Measurements from ENCODE around the gene SLC27A5. TPM values are rescaled to one million over a fixed set of nuclear protein-coding genes. Genes with fewer than 3 reads are reported as not detected.
"Not testable (repeated sequence)": the region's sequence is repeated elsewhere in the genome, so short reads cannot be mapped to it uniquely, and the experiment has no call there.

SLC27A5 gene
- total RNA-seq, 1 donor from 2014 or later: 2.9 TPM

GRCh38 chr19:58522709-58523108 is 10.9 kb upstream of the SLC27A5 start:
- no peak for DNase-seq (ENCODE audit: low read depth)

GRCh38 chr19:58521651-58522050 is 9.9 kb upstream of the SLC27A5 start:
- no peak for DNase-seq (ENCODE audit: low read depth)

GRCh38 chr19:58520257-58520599 is 8.4 kb upstream of the SLC27A5 start:
- DNase-seq (ENCODE audit: low read depth): no peak

GRCh38 chr19:58519355-58520256 is 7.8 kb upstream of the SLC27A5 start, which contains the start of gene ZBTB45:
Gene ZBTB45, minus strand, starts transcription at chr19:58519810. Its CDS starts 2,137 bp downstream, at chr19:58517673.
- DNase-seq (ENCODE audit: low read depth): peak; percentile 97

GRCh38 chr19:58519087-58519354 is 7.2 kb upstream of the SLC27A5 start:
- DNase-seq (ENCODE audit: low read depth): peak; percentile 79

- no peak for DNase-seq (ENCODE audit: low read depth)
Measured at GRCh38 chr19:58518256-58519086, 6.7 kb upstream of the SLC27A5 start.

- no peak for DNase-seq (ENCODE audit: low read depth)
Measured at GRCh38 chr19:58516964-58517833, 5.4 kb upstream of the SLC27A5 start.

- DNase-seq (ENCODE audit: low read depth): no peak
Measured at GRCh38 chr19:58516246-58516836, 4.5 kb upstream of the SLC27A5 start.

GRCh38 chr19:58515259-58515658 is 3.5 kb upstream of the SLC27A5 start:
- DNase-seq (ENCODE audit: low read depth): no peak

- no peak for DNase-seq (ENCODE audit: low read depth)
Measured at GRCh38 chr19:58514564-58515022, 2.8 kb upstream of the SLC27A5 start.

- peak; percentile 56 for DNase-seq (ENCODE audit: low read depth)
Measured at GRCh38 chr19:58513694-58514563, 2.1 kb upstream of the SLC27A5 start.

- DNase-seq (ENCODE audit: low read depth): no peak
Measured at GRCh38 chr19:58513213-58513693, 1.5 kb upstream of the SLC27A5 start.

- DNase-seq (ENCODE audit: low read depth): no peak
Measured at GRCh38 chr19:58510084-58510862, 1.5 kb downstream of the SLC27A5 start.

- DNase-seq (ENCODE audit: low read depth): no peak
Measured at GRCh38 chr19:58509731-58510083, 2.1 kb downstream of the SLC27A5 start.

- not testable (repeated sequence) for DNase-seq (ENCODE audit: low read depth)
Measured at GRCh38 chr19:58507602-58508223, 4.1 kb downstream of the SLC27A5 start.

GRCh38 chr19:58500242-58500641 is 11.6 kb downstream of the SLC27A5 start:
- no peak for DNase-seq (ENCODE audit: low read depth)

- DNase-seq (ENCODE audit: low read depth): peak; percentile 99
Measured at GRCh38 chr19:58499021-58499927, 12.5 kb downstream of the SLC27A5 start.
